K562 (cell line): ENCODE results near the gene MT4.

Experiments used
- MTA3 ChIP-seq: fragments of 450-650 bp; formaldehyde crosslinking; IDR thresholded peaks from 2 replicates; pipeline ENCODE4 v1.6.1; 2017; ENCODE audit warnings: mild to moderate bottlenecking, borderline replicate concordance
- POLR2A ChIP-seq: fragments of 450-650 bp; conservative IDR thresholded peaks from 2 replicates; pipeline ENCODE4 v1.6.1; 2016
- RAD21 ChIP-seq, 2 experiments: fragments of 250-450 bp in 1 of 2; fragments of 450-650 bp in 1 of 2; sonication (Bioruptor Pico) in 1 of 2; formaldehyde crosslinking in 1 of 2; IDR thresholded peaks in 1 of 2; conservative IDR thresholded peaks in 1 of 2; 2 replicates each; pipeline versions ENCODE4 v1.4.0 to v1.8.0; 2020 to 2022; ENCODE audit warnings: mild to moderate bottlenecking in 2 of 2, moderate library complexity in 1 of 2
- SIN3A ChIP-seq, 2 experiments: fragments of 150-350 bp in 1 of 2; IDR thresholded peaks; 2 replicates each; pipeline ENCODE4 v1.6.1; 2011 to 2016; ENCODE audit warnings: borderline replicate concordance in 2 of 2, low read depth in 2 of 2, low read length in 2 of 2, mild to moderate bottlenecking in 2 of 2, moderate library complexity in 2 of 2; ENCODE audit not compliant: control insufficient read depth in 1 of 2
- TF ChIP-seq, protein P1 (sequence below): fragments of 150-350 bp; conservative IDR thresholded peaks from 2 replicates; pipeline ENCODE4 v1.6.1; 2014; ENCODE audit warnings: low read length

DNA sequence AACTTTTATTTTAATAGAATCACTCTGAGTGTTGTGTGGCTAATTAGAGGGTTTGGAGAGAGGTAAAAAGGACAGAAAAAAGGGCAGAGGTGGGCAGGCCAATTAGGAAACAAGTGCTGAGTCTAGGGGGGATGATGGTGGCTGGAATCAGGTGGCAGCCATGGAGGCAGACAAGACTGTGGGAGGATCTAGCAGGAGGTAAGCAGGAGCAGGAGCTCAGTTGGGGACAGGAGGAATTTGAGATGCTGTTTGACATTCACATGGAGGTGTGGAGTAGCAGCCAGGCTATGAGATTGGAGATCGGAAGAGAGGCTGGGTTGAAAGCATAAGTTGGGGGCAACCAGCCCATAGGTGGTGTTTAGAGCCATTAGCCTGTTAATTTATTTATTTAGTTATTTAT lies 3.7 kb upstream of the MT4 start:
- TF ChIP-seq MTA3 = no peak
- TF ChIP-seq, protein P1, sequence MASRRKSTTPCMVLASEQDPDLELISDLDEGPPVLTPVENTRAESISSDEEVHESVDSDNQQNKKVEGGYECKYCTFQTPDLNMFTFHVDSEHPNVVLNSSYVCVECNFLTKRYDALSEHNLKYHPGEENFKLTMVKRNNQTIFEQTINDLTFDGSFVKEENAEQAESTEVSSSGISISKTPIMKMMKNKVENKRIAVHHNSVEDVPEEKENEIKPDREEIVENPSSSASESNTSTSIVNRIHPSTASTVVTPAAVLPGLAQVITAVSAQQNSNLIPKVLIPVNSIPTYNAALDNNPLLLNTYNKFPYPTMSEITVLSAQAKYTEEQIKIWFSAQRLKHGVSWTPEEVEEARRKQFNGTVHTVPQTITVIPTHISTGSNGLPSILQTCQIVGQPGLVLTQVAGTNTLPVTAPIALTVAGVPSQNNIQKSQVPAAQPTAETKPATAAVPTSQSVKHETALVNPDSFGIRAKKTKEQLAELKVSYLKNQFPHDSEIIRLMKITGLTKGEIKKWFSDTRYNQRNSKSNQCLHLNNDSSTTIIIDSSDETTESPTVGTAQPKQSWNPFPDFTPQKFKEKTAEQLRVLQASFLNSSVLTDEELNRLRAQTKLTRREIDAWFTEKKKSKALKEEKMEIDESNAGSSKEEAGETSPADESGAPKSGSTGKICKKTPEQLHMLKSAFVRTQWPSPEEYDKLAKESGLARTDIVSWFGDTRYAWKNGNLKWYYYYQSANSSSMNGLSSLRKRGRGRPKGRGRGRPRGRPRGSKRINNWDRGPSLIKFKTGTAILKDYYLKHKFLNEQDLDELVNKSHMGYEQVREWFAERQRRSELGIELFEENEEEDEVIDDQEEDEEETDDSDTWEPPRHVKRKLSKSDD = no peak
- no peak for TF ChIP-seq SIN3A (IDR thresholded peaks at IDR 0.05; ENCODE audit: borderline replicate concordance in 2 of 2, control insufficient read depth in 1 of 2, low read depth in 2 of 2, low read length in 2 of 2)
- no peak for TF ChIP-seq POLR2A
- TF ChIP-seq RAD21 (CRISPR knock-in tag; conservative IDR thresholded peaks at IDR 0.05 in 1 of 2, IDR thresholded peaks at IDR 0.05 in 1 of 2) = no peak
